GM19193 (cell line): ENCODE results near the gene KIF21B.

ENCODE experiments used
- POLR2A ChIP-seq: IDR thresholded peaks from 4 replicates; pipeline ENCODE4 v1.6.1; 2011; ENCODE audit not compliant: insufficient read depth, insufficient read length; ENCODE audit errors: extremely low read depth

The KIF21B gene

GRCh38 chr1:201023517-201023902 lies at the start of gene KIF21B:
KIF21B (minus strand) TSS chr1:201023714; CDS start chr1:201023383, 331 bp downstream.
- TF ChIP-seq POLR2A = peak; percentile 55

- TF ChIP-seq POLR2A = no peak
These were observed 49.4 kb upstream of the KIF21B start for GRCh38 chr1:201072922-201073321.

- TF ChIP-seq POLR2A = no peak
These were observed 48.6 kb upstream of the KIF21B start for GRCh38 chr1:201072149-201072548.

GRCh38 chr1:201069636-201070035 lies 46.1 kb upstream of the KIF21B start:
- TF ChIP-seq POLR2A = no peak

- no peak for TF ChIP-seq POLR2A
These were observed 45.5 kb upstream of the KIF21B start for GRCh38 chr1:201068976-201069375.

GRCh38 chr1:201066986-201067385 lies 43.5 kb upstream of the KIF21B start:
- no peak for TF ChIP-seq POLR2A

- no peak for TF ChIP-seq POLR2A
These were observed 42.2 kb upstream of the KIF21B start for GRCh38 chr1:201065686-201066085.

GRCh38 chr1:201064806-201065205 lies 41.3 kb upstream of the KIF21B start:
- TF ChIP-seq POLR2A = no peak

- no peak for TF ChIP-seq POLR2A
These were observed 39.6 kb upstream of the KIF21B start for GRCh38 chr1:201063145-201063544.

GRCh38 chr1:201062511-201063091 lies 39.1 kb upstream of the KIF21B start:
- TF ChIP-seq POLR2A = no peak

- TF ChIP-seq POLR2A = no peak
These were observed 38.4 kb upstream of the KIF21B start for GRCh38 chr1:201061886-201062285.

GRCh38 chr1:201061049-201061448 lies 37.5 kb upstream of the KIF21B start:
- no peak for TF ChIP-seq POLR2A

GRCh38 chr1:201060586-201060985 lies 37.1 kb upstream of the KIF21B start:
- no peak for TF ChIP-seq POLR2A

- TF ChIP-seq POLR2A = no peak
These were observed 36.5 kb upstream of the KIF21B start for GRCh38 chr1:201059871-201060555.

GRCh38 chr1:201059401-201059800 lies 35.9 kb upstream of the KIF21B start:
- no peak for TF ChIP-seq POLR2A

- TF ChIP-seq POLR2A = no peak
These were observed 30.6 kb upstream of the KIF21B start for GRCh38 chr1:201054091-201054543.
